HG03103 (cell line): Measurements from ENCODE around the gene ARFGAP1.

Experiments used
- ATAC-seq: cut with Tn5 transposase; IDR thresholded peaks from one replicate; pipeline ENCODE4 v1.9.1; 2021; ENCODE audit warnings: low read depth; ENCODE audit not compliant: unreplicated experiment

Gene ARFGAP1

DNA sequence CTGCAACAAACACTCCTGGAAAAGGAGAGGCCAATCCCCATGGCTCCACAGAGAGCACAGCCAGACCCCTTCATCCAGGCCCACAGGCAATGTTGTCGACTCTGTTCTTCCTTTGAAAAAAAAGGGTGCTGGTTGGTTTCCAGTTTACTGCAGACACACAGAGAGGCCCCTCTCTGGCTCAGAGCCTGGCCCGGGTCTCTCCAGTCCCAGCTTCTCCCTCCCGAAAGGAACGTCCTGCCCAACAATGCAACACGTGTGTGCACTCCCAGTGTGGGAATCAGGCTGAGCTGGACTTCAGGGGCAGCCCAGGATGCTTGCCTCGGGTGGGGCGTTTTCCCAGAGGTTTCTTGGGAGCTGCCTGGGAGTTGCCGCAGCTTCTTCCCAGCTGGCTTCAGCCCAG, 13.8 kb upstream of the ARFGAP1 start:
- no peak for ATAC-seq

DNA sequence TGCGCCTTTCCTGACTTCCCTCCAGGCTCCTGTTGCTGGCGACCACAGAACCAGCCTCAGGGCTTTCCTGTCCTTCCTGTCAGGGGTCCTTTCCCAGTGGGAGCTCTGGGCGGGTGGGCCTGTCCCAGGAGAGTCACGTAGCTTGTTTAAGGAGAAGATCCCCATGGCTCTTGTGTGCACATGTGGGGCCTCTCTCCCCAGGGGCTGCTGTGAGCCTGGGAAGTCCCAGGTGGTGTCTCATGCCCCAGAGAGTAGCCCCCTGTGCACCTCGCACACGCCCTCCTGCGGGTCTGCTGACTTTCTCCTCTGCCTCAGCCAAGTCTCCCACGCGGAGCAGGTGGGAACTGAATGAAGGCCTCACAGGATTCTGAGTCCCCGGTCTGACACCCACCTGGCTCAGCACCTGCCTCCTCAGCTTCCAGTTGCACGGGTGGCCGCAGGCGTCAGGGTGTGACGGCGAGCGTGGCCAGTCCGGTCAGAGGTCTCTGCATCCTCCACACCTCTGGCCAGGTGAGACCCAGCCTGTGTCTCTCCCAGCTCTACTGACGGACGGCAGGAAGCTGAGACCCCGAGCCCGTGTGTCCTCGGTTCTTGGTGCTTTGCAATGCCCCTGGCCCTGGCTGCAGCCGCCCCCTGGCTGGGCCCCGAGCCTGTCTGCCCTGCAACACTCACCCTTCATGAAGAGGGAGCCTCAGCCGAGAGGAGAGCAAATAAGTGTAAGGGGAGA, 12.7 kb upstream of the ARFGAP1 start:
- ATAC-seq: no peak

DNA sequence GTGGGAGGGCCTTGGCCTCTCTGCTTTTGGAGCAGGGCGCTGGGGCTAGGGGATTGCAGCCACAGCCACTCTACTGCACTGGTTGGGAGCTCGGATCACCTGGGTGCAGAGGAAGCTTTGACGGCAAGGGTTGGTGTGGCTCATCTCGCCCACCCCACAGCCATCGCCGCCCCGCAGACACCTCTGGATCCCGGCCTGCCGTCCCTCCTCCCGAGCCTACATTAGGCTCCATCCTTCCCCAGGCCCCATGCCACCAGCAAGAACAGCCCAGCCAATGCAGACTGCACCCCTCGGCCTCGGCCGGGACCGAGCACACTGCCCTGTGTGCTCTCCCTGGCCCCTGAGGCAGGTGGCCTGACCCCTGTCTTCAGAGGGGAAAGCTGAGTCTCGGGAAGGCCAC, 12.1 kb upstream of the ARFGAP1 start:
- no peak for ATAC-seq

DNA sequence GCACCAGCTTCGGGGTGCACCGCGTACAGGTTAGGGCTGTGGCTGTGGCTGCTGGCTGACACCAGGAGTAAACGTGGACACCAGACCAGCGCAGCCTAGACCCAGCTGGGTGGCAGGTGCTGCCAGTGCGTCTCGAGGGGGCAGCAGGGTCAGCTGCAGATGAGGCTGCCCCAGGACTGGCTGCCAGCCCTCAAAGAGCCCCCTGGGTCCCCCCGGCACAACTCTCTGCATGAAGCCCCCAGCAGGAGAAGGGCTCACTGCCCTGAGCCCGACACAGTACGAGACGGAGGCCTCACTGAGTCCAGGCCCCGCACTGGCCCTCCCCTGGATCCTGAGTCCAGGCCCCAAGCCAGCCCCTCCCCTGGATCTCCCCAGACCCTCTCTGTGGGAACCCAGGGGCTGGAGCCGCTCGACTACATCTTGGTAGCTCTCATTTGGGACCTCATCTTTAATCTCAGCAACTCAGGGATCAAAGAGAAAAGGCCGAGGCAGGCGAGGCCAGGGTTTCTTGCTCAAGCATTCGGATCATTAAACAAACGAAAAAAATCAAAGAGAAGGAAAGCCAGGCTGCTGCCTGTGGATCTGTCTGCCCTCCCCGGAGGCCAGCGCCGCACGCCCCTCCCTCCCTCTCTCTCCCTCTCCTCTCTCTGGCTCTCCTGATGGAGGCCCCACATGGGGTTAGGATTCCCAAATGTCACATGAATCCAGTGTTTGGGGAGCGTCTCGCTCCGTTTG, 11.4 kb upstream of the ARFGAP1 start:
- ATAC-seq: no peak

DNA sequence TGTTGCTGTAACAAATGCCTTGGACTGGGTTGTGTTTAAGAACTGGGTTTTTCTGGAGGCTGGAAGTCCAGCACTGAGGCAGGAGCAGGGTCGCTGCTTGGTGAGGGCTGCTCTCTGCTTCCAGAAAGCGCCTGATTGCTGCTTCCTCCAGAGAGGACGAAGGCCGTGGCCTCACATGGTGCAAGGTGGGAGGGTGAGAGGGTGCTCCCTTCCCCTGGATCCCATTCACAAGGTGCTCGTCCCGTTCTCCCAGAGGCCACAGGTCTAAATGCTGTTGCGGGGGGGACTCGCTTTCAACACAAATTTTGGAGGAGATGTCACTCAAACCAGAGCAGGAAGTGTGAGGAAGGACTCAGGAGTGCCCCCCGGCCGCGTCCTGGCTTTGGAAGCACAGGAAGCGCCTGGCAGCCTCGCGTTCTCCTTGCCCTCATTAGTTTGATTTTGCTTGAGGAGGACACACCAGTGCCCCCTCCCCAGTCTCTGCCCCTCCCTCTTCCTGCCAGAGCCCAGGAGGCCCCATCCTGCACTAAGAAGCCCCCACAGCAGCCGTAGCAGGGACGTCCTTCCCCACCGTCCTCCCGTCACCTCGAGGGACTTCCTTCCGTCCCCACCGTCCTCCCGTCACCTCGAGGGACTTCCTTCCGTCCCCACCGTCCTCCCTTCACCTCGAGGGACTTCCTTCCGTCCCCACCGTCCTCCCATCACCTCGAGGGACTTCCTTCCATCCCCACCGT, 10.7 kb upstream of the ARFGAP1 start:
- no peak for ATAC-seq

DNA sequence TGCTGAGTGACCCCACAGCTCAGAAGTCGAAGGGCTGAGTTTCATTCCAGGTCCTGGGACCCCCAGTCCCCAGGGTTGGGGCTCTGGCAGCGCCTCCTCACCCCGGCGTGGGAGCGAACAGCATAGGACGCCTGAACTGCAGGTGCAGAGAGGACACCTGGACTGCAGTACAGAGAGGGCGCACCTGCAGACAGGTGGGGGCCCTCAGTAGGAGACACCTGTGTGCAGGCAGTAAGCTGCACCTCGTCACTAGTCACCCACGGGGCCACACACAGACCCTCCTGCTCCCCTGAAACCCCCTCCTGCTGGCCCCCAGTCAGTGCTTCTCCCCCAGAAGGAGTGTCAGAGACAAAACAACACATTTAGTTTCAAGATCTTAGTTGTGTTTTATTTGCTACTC, 9.8 kb upstream of the ARFGAP1 start:
- ATAC-seq: no peak

DNA sequence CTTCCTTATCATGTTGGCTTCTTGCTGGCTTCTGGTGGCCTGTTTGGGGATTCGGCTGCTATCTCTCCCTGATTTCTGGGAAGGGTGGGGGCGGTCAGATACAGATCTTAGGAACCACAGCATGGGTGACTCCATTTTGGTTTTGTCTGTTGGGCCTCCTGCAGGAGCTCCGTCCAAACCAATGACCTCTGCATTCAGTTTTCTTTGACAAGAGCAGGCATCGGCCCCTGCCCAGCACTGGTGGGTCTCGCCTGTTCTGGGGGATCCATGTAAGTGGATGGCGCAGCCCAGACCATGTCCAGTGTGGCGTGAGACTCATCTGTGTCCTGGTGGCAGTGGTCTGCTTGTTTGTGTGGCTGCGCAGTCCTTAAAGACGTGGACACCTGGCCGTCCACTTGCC, 8.6 kb upstream of the ARFGAP1 start:
- no peak for ATAC-seq

DNA sequence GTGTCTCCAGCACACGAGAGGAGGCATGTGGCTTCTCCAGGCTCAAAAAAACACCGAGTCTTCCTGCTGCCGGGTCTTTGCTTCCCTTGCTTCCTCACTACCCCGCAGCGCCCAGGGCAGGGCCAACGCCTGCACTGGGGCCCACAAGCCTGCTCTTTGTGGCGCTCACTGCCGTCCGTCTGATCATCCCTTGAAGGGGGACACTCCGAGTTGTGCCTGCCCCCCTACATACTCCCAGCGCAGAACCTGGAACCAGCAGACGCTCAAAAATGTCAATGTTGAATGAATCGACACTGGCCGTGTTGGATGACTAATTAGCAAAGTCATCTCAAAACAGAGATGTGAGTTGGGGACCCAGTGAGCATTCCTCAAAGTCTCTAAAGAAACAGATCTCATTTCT, 8.1 kb upstream of the ARFGAP1 start:
- ATAC-seq: no peak

DNA sequence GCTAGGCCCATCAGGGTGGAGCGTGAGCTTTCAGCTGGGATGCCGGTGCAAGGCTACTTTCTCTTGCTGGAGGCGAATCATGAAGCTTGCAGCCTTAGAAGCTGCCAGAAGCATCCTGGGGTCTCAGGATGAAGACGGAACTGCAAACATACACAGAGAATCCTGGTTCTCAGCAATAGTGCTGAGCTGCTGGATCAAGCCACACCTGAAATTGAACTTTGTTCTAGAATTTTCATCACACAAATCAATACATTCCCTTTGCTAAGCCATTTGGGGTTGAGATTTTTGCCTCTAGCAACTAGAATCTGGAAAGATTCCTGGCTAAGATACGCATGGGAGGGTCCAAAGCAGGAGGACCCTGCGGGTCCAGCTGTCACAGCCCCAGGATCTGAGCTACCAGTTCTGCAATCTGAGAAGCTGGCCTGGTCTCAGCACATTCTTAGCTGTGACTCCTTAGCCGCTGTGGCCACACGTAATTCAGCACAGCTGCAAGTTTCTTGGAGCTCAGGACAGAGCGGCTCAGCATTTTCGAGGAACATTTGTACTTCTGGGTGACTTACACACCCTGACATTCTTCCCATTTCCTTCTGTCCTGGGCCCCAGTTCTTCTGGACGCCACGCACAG, 6.6 kb upstream of the ARFGAP1 start:
- no peak for ATAC-seq

DNA sequence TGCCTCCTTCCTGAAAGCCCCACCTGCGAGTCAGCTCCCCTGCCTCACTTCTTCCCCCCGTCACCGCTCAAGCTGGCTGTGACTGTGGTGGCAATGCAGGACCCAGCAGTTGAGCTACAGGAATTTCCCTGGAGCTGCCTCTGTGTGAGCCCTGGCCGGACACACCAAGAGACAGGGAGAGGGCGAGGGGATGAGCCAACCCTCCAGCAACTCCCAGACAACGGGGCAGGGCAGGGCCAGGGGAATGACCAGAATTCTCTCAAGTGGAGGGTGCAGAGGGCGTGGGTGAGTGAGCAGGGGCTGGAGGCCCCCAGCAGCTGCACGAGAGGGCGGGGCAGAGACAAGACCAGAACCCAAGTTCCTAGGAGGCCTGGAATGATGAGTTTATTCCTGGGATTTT, 4.9 kb upstream of the ARFGAP1 start:
- no peak for ATAC-seq

DNA sequence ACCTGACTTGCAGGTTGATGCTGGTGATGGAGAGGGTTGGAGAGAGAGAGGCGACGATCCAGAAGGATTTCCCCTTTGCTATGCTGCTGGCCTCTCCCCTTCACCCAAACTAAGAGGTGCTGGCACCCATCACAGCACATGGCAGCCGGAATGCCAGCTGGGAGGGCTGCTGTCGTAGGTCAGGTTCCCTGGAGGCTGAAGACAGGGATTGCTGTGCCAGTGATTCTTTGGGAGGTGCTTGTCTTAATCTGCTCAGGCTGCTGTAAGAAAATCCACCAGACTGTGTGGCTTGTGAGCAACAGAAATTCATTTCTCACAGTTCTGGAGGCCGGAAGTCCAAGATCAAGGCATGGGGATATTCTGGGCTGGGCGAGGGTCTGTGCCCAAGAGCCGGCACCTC, 4.4 kb upstream of the ARFGAP1 start:
- no peak for ATAC-seq

DNA sequence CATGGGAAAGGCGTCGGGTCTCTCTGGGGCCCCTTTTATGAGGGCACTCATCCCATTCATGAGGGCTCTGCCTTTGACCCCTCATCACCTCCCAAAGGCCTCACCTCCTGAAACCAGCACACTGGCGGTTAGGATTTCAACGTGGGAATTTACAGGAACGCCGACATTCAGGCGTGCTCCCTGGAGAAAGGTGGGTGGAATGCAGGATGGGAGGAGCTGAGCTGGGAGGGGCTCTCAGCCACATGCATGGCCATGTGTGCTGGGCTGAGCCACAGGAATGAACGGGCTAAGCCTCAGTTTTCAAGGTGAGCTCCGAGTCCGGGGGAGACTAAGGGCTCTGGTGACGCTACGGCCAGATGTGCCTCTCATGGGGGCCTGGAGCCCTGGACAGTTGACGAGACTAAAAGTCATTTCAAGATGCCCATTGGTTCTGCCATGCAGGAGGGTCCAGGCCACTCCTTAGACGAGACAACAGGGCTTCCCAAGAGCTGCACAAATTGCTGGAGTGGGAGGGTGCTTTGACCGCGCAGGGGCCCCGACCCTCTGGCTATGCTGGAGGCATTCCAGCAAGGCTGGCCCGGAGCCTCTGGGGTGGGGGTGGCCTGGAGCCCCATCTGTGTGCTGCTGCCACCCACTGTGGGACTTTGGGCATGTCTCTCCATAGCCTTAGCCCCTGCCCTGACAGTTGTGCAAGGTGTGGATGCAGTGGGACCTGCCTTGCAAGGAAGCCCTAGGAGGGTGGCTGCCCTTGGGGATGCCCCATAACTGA, 3.8 kb upstream of the ARFGAP1 start:
- no peak for ATAC-seq

DNA sequence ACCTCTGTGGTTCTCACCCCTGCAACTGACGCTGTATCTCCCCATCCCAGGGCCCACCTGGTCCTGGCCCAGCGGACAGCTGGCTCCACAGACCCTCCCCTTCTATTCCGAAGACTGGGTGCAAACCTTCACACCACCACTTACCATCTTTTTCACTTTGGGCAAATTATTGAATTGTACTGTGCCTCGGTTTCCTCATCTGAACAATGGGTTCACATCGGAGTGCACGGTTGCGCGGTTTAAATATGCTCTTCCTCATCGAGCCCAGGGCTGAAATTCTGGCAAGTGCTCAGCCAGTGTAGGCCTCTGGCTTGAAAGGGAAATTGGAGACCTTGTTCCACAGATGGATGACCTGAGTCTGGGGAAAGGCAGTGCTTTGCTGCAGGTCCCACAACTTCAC, 2.9 kb upstream of the ARFGAP1 start:
- ATAC-seq: no peak

DNA sequence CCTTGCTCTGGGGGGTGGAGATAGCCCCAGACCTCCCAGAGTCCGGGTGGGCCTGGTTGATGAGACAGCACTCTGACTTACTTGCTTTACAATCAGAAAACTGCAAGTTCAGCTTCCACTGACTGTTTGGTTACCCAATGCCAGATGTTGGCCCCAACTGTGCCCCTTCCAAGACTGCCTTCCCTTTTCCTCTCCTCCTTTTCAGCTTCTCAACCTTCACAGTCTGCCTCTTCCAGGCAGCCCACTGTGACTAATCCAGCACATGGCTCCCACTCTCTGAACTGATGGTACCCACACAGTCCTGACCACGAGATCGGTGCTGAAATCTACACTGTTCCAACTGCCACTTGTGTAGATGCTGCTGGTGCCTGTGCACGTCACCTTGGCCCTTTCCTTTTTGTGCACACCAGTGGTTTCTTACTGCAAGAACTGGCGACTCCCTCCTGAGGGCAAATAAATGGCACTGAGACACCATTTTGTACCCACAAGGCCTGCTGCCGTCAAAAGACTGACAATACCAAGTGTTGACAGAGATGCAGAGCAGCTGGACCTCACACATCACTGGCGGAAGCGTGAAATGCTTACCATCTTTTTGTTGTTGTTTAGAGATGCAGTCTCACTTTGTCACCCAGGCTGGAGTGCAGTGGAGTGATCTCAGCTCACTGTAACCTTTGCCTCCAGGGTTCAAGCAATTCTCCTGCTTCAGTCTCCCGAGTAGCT, 1.8 kb upstream of the ARFGAP1 start:
- no peak for ATAC-seq

DNA sequence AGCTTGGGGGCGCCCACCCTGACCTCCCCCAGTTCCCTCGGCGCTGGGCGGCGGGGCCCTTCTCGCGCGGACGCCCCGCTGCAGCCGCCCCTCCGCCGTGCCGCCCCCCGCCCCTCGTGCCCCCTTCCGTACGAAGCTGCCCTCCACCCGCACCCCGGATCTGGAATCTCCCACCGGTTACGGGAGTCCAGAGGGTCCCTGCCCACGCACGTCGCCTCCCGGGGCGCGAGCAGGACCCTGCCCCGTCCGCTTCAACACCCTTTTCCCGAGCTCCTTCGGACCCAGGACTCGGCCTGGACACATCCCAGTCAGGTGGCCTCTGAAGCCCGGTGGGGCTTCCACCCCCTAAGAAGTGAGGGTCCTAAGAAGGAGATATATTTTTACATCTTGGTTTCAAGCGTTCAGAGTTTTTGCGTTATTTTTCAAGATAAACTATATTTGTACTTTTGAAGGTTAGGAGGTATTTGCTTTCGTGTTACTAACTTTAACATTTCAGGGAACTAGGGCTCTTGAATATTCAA, 506 bp downstream of the ARFGAP1 start:
- no peak for ATAC-seq

DNA sequence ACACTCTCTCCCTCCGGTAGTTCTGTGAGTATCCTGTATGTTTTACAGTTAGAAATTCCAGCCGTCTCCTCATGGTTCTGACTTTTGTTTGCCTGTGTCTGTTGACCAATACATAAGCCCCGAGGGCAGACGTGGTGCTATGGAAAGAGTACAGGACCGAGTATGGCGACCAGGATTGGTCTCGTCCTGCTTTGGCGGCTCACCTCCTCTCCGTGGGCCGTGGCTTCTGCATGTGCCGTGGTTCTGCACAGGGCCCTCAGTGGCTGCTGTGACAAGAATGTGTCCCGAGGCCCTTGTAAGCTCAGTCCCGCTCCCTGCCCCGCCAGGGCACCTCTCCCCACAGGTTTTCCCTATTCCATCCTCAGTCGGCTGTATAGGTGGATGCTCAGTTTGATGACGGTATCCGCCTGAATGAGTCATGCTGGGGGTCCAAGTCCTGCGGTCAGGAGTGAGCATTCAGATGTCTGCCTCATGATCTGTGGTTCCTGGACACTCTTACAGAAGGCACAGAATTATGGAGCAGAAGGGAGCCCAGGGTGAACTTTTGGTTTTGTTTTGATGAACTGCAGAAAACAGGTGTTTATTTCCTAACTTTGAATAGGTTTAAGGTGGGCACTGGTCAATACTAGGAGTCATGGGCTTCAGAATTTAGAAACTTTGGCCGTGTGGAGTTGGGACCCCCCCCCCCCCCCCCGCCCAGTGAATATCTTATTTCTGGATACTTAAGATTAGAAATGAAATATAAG, 1.2 kb downstream of the ARFGAP1 start:
- no peak for ATAC-seq

DNA sequence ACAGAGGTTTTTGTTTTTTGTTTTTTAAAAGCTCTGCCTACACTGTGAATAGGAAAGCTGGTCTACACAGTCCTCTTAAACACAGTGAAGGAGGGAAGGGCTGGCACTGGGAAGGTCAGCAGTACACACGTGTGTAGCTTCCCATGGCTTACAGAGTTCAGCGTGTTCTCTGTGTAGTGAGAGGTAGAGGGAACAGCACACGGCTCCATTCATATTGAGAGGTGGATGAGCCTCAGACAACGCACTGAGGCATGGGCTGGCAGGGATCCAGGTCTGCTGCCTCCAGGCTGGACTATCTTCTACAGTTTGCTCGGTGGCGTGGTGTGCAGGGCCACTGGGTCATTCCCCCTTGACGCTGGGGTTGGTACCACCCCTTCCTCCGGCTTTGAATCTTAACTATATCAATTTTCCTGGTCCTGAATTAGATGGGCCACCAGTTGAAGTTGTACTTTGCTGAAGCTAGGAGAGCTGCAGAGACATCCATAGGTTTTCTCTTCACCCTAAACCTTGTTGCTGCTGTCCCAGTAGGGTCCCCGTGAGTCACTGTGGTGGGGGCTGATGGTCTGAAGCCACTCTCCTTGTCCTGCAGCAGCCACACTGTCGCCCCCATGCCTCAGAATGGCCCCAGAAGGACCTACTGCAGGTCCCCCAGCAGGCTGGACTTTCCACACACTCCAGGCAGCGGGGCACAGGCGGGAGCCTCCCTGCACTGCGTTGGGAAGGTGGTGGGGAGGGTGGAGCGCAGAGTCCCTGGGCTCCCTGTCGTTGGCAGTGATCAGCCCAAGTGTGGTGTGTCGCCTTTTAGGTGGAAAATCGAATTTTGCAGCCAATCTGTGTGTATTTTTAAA, 2.0 kb downstream of the ARFGAP1 start:
- no peak for ATAC-seq

DNA sequence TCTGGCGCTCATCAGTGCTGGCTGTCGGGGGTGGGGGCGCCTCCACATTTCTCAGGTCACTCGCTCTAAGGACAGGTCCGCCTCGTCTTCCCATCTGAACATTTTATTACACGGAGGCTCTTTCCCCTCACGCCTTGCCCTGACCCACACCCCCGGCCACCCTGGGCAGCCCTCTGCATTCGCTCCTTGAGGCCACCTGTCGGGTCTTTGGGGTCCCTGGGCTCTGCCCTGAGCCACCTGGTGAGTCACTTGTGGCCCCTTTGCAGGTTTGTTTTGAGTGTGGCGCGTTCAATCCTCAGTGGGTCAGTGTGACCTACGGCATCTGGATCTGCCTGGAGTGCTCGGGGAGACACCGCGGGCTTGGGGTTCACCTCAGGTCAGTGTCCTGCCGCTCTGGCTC, 3.2 kb downstream of the ARFGAP1 start:
- no peak for ATAC-seq
